ENCODE measurements around the gene DSTN.
"Not testable (repeated sequence)": the region's sequence is repeated elsewhere in the genome, so short reads cannot be mapped to it uniquely, and the experiment has no call there.

Gene DSTN

DNA sequence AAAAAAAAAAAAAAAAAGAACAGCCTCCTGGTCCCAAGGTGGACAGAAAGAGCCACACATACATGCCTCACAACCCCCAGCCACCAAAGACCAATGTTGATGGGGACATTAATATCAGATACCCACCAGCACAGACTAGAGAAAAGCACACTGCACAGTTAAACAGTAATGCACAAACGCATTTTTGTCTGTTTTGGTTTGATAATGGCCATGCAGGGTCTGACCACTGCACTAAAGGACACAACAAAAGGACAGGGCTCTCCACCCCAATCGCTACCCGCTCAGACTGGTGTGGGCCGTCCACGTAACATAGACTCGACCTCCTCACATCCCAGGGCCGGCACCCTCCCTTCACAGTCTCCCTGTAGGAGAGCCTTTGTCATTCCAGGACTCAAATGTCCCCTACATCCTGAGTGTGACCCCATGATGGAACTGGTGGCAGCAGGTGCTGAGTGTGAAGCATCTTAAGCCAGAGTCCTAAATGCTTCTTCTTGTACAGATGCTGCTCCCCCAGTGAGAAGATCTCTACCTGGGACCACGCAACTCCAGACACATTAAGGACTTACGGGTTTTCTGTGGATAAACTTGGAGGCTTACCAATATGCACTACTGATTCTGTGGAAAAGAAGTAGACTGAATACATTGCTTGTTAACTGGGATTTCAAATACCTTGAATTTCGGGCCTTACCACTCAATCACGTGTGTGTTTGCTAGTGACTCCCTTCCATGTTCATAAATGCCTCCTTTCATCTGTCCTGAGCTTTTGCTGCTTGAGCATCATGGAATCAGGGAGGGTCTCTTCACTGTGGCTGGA is 84.2 kb downstream of the DSTN start:
- no peak for DNase-seq

DNA sequence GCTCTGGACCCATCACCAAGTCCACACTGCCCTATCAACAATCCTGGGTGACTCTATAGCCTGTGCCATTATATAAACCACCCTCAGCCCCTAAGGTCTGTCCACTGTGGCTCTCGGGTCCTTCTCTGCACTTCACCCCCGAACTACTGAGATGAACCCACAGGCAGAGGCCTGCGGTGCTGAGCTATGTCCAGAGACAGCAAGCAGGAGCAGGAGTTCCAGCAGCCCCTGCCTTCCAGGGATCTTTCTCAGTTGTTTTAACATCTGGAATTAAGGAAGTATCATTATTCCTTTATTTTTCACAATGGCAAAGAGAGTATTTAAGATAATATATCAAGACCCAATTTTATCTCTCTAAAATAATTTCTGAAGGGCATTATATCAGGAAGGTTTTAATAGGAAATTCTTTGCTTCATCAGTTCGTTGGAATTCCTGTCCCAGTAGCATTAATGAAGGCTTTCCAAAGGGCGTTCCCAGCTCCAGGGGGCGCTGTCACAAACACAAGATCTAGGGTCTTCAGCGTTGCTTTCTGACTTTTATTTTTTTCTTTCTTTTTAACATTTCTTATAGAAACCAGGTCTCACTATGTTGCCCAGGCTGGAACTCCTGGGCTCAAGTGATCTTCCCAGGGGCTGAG is 84.9 kb downstream of the DSTN start:
- no peak for DNase-seq

DNA sequence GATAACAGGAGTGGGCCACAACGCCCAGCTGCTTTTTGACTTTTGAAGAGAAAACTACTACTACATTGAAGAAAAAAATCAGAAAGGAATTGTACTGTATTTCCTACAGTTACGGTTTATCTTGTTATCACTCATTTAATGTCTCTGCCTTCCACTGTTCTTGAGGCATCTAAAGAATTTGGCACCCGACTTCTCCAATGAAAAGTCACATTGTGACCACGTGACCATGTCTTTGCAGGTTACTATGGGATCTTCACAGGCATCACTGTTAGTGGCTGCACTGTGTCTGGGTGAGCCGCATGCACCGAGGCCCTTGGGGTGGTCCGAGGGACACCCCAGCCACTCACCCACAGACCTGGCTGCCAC is 85.4 kb downstream of the DSTN start:
- no peak for DNase-seq

DNA sequence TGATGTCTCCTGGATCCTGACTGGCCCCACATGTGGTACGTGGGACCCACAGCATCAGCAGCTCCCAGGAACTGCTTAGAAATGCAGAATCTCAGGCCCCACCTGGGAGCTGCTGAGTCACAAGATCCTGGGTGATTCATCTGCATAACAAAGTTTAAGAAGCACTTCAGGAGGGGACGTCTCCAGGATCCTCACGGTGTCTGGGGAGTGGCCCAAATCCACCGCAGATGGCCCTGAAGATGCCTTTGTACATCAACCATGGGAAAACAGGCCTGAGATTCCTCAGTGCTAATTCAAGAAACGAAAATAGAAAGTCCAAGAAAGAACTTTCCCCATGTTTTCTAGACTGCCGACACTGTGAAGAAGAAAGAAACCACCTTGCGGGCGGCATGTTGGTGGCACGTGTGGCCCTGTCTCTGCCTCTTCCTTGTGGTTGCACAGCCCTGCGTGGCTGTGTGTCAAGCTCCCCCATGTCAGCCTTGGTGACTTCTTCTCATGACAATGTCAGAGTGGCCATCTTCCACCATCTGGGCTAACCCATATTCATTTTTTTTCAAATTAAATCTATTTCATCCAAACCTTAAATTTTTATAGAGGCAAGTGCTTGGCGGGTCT is 86.1 kb downstream of the DSTN start:
- no peak for DNase-seq

DNA sequence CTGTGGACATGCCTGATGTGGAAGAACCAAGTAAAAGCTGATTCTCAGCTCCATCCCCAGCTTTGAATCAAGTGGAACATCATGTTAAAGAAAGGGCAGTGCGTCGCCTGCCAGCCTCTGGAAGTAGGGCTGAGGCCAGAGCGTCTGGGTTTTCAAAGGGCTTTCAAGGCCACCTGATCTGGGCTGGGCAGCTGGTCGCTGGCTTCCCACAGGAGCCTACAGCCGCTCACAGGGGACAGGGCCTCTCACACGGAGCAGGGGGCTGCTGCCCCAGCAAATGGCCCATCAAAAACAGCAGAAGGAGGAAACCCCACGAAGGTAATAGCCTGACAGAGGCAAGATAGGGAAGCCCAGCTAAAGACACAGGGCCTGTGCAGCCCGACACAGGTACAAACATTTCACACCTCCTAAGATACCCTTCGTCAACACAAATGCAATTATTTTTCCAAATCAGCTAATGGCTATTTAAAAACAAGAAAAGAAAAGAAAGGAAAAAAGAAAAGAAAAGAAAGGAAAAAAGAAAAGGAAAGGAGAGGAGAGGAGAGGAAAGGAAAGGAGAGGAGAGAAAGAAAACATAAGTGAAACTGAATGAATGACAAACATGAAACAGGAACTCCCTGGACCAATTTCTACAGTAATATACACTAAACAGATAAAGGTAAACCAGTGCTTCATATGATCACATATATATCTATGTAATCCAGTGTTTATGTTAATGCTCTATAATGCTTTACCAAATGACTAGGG is 87.4 kb downstream of the DSTN start:
- DNase-seq, result no peak

DNA sequence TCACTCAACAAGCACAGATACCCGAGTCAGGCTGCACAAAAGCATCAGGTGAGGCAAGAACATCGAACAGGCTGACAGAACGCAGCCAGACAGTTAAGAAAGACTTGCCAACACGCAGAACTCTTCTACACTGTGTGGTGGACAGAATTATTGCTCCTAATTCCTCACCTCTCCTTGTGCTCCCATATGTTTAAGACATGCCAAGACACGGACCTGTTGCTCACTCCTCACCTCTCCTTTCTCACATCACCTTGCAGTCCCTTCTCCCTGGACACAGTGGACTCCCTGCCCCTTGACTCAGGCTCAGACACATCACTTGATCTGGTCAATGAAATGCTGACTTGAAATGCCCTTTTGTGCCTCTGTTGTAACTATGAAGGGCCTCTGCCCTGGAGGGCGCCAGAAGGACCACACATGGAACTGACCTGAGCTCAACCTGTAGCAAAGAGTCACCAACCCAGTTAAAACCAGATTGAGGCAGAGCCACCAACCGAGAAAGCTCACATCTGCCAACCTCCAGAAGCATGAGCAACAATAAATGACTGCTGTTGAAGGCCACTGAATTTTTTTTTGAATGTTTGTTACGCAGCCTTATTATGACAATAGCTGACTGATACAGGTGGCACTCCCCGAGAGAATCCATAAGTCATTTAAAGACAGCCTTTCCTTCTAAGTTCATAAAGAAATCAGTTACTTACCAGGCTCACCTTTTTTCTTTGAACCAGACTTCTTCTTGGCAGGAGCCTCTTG is 88.2 kb downstream of the DSTN start:
- DNase-seq, result no peak

DNA sequence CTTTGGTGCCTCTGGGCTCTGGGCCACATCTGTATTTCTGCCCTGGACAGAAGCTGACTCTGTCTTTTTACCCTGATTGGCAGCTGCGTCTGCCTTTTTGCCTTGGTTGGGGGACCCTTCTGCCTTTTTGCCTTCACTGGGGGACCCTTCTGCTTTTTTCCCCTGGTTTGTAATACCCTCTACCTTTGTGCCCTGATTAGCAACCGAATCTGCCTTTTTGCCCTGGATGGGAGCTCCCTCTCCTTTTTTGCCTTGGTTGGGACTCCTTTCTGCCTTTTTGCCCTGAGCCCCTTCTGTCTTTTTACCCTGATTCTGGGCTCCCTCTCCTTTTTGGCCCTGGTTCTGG is 88.7 kb downstream of the DSTN start:
- DNase-seq, result no peak

DNA sequence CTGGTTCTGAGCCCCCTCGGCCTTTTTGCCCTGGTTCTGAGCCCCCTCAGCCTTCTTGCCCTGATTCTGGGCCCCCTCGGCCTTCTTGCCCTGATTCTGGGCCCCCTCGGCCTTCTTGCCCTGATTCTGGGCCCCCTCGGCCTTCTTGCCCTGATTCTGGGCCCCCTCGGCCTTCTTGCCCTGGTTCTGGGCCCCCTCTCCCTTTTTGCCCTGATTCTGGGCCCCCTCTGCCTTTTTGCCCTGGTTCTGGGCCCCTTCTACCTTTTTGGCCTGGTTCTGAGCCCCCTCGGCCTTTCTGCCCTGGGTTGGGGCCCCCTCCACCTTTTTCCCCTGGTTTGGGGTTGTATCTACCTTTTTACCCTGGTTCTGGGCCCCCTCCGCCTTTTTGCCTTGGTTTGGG is 89.5 kb downstream of the DSTN start:
- DNase-seq, result not testable (repeated sequence)

Data from NCI-H1436 treated with DMSO at 0.1 percent for 48 hours (cell line).